Activated naive CD4-positive, alpha-beta T cell treated with anti-CD3 and anti-CD28 coated beads, Interleukin-2, amount 50 U/mL, for 24 hours (primary cell): ENCODE results near the gene TAF1C.

ENCODE experiments used
- H3K27ac Mint-ChIP-seq: one replicate; pipeline ENCODE4 v1.8.0; 2021; ENCODE audit warnings: mild to moderate bottlenecking, mixed read lengths
- H3K27me3 Mint-ChIP-seq: one replicate; pipeline ENCODE4 v1.8.0; 2021; ENCODE audit warnings: mixed read lengths
- H3K36me3 Mint-ChIP-seq: one replicate; pipeline ENCODE4 v1.8.0; 2021; ENCODE audit warnings: mixed read lengths
- H3K4me1 Mint-ChIP-seq: one replicate; pipeline ENCODE4 v1.8.0; 2021; ENCODE audit warnings: mixed read lengths
- H3K4me3 Mint-ChIP-seq: one replicate; pipeline ENCODE4 v1.8.0; 2021; ENCODE audit warnings: mild to moderate bottlenecking, mixed read lengths
- H3K9me3 Mint-ChIP-seq: one replicate; pipeline ENCODE4 v1.8.0; 2021; ENCODE audit warnings: mixed read lengths

TAF1C gene

GRCh38 chr16:84181144-84181915 is 5.5 kb downstream of the TAF1C start:
- Mint-ChIP-seq H3K27ac (no peak overlapping the region), H3K27me3 (no peaks in the 10 kb centered on the region), H3K4me1 (peaks cover 28% of the 10 kb centered on the region), H3K4me3 (no peak overlapping the region), H3K9me3 (no peaks in the 10 kb centered on the region), H3K36me3 (peaks cover 7% of the 10 kb centered on the region)

GRCh38 chr16:84180519-84181140 is 6.2 kb downstream of the TAF1C start:
- H3K9me3 Mint-ChIP-seq, result no peaks in the 10 kb centered on the region

GRCh38 chr16:84179612-84180320 is 7.1 kb downstream of the TAF1C start:
- peaks cover 22% of the 10 kb centered on the region for H3K4me1 Mint-ChIP-seq
- no peak overlapping the region for H3K4me3 Mint-ChIP-seq
- no peaks in the 10 kb centered on the region for H3K27me3 Mint-ChIP-seq
- H3K36me3 Mint-ChIP-seq, result peaks cover 7% of the 10 kb centered on the region
- no peak overlapping the region for H3K27ac Mint-ChIP-seq
- no peaks in the 10 kb centered on the region for H3K9me3 Mint-ChIP-seq

More at GRCh38 chr16:84180519-84181140, 6.2 kb downstream of the TAF1C start:
- H3K4me1 Mint-ChIP-seq, result peaks cover 24% of the 10 kb centered on the region
- H3K27me3 Mint-ChIP-seq, result no peaks in the 10 kb centered on the region
- no peak overlapping the region for H3K27ac Mint-ChIP-seq
- peaks cover 7% of the 10 kb centered on the region for H3K36me3 Mint-ChIP-seq
- no peak overlapping the region for H3K4me3 Mint-ChIP-seq

GRCh38 chr16:84178892-84179611 is 7.8 kb downstream of the TAF1C start:
- Mint-ChIP-seq H3K4me1 (peaks cover 15% of the 10 kb centered on the region), H3K36me3 (peaks cover 7% of the 10 kb centered on the region), H3K4me3 (no peak overlapping the region), H3K27me3 (no peaks in the 10 kb centered on the region), H3K9me3 (no peaks in the 10 kb centered on the region), H3K27ac (peak overlapping the region; percentile 68)

- Mint-ChIP-seq H3K36me3 (peaks cover 7% of the 10 kb centered on the region), H3K27me3 (no peaks in the 10 kb centered on the region), H3K4me1 (peaks cover 14% of the 10 kb centered on the region), H3K9me3 (no peaks in the 10 kb centered on the region), H3K27ac (no peak overlapping the region), H3K4me3 (no peak overlapping the region)
These were observed 8.6 kb downstream of the TAF1C start for GRCh38 chr16:84178146-84178765.

GRCh38 chr16:84177741-84178073 is 9.2 kb downstream of the TAF1C start:
- H3K9me3 Mint-ChIP-seq, result no peaks in the 10 kb centered on the region
- peaks cover 6% of the 10 kb centered on the region for H3K36me3 Mint-ChIP-seq
- H3K4me1 Mint-ChIP-seq, result peaks cover 14% of the 10 kb centered on the region
- no peak overlapping the region for H3K4me3 Mint-ChIP-seq
- no peaks in the 10 kb centered on the region for H3K27me3 Mint-ChIP-seq
- H3K27ac Mint-ChIP-seq, result no peak overlapping the region

GRCh38 chr16:84176192-84177053 is 10.4 kb downstream of the TAF1C start:
- H3K27ac Mint-ChIP-seq, result no peak overlapping the region
- no peak overlapping the region for H3K4me3 Mint-ChIP-seq
- peaks cover 4% of the 10 kb centered on the region for H3K36me3 Mint-ChIP-seq
- peaks cover 14% of the 10 kb centered on the region for H3K4me1 Mint-ChIP-seq
- H3K27me3 Mint-ChIP-seq, result no peaks in the 10 kb centered on the region
- no peaks in the 10 kb centered on the region for H3K9me3 Mint-ChIP-seq

GRCh38 chr16:84175350-84176081 is 11.3 kb downstream of the TAF1C start:
- Mint-ChIP-seq H3K9me3 (no peaks in the 10 kb centered on the region), H3K27me3 (no peaks in the 10 kb centered on the region), H3K4me3 (no peak overlapping the region), H3K36me3 (peaks cover 3% of the 10 kb centered on the region), H3K27ac (peak overlapping the region; percentile 6), H3K4me1 (peaks cover 14% of the 10 kb centered on the region)

GRCh38 chr16:84174396-84174795 is 12.5 kb downstream of the TAF1C start:
- Mint-ChIP-seq H3K27me3 (no peaks in the 10 kb centered on the region), H3K4me3 (no peak overlapping the region), H3K9me3 (no peaks in the 10 kb centered on the region), H3K27ac (no peak overlapping the region), H3K36me3 (peaks cover 3% of the 10 kb centered on the region), H3K4me1 (peaks cover 14% of the 10 kb centered on the region)

- no peaks in the 10 kb centered on the region for H3K9me3 Mint-ChIP-seq
- H3K4me1 Mint-ChIP-seq, result no peaks in the 10 kb centered on the region
- no peak overlapping the region for H3K4me3 Mint-ChIP-seq
- no peak overlapping the region for H3K27ac Mint-ChIP-seq
- H3K27me3 Mint-ChIP-seq, result peaks cover 1% of the 10 kb centered on the region
- no peaks in the 10 kb centered on the region for H3K36me3 Mint-ChIP-seq
These were observed 17.0 kb downstream of the TAF1C start for GRCh38 chr16:84169765-84170310.

- H3K27me3 Mint-ChIP-seq, result peaks cover 1% of the 10 kb centered on the region
- H3K36me3 Mint-ChIP-seq, result no peaks in the 10 kb centered on the region
- H3K9me3 Mint-ChIP-seq, result no peaks in the 10 kb centered on the region
- no peak overlapping the region for H3K4me3 Mint-ChIP-seq
- H3K27ac Mint-ChIP-seq, result no peak overlapping the region
- H3K4me1 Mint-ChIP-seq, result no peaks in the 10 kb centered on the region
These were observed 19.8 kb downstream of the TAF1C start for GRCh38 chr16:84166796-84167695.

- Mint-ChIP-seq H3K9me3 (no peaks in the 10 kb centered on the region), H3K4me3 (no peak overlapping the region), H3K4me1 (no peaks in the 10 kb centered on the region), H3K27ac (no peak overlapping the region), H3K27me3 (peaks cover 3% of the 10 kb centered on the region), H3K36me3 (no peaks in the 10 kb centered on the region)
These were observed 21.1 kb downstream of the TAF1C start for GRCh38 chr16:84165746-84166145.

GRCh38 chr16:84161801-84162200 is 25.1 kb downstream of the TAF1C start:
- Mint-ChIP-seq H3K27ac (no peak overlapping the region), H3K36me3 (no peaks in the 10 kb centered on the region), H3K4me3 (no peak overlapping the region), H3K4me1 (no peaks in the 10 kb centered on the region), H3K27me3 (peaks cover 8% of the 10 kb centered on the region), H3K9me3 (no peaks in the 10 kb centered on the region)
